ENCODE data around the gene PDCD4. TPM values are rescaled to one million over a fixed set of nuclear protein-coding genes. Genes with fewer than 3 reads are reported as not detected.

Gene PDCD4
- total and polyA plus RNA-seq, 2 of the 4 experiments (the other 2 are of a cell fraction): 10.9 to 49.7 TPM

GRCh38 chr10:110822035-110822711, 49.6 kb upstream of the PDCD4 start:
- Histone ChIP-seq H3K9ac (ENCODE audit: low read depth, low read length) (no peak overlapping the region), H3K79me1 (ENCODE audit: low read depth in 1 of 2, low read length in 2 of 2) (no peaks in the 10 kb centered on the region), H2AFZ (replicated peaks; ENCODE audit: low read length, poor library complexity) (no peak overlapping the region), H3K9me1 (ENCODE audit: insufficient read depth, low read length) (no peaks in the 10 kb centered on the region), H3K14ac (replicated peaks; ENCODE audit: low read depth, low read length) (no peak overlapping the region), H2AK9ac (replicated peaks; ENCODE audit: low read depth, low read length, poor library complexity) (no peak overlapping the region), H3K27me3 (ENCODE audit: control insufficient read depth, insufficient read depth, low read length) (peaks cover 9% of the 10 kb centered on the region), H2BK5ac (ENCODE audit: low read depth, low read length, poor library complexity, severe bottlenecking) (no peak overlapping the region), H3K56ac (ENCODE audit: extremely low read depth, insufficient read depth, low read length) (no peak overlapping the region), H4K91ac (ENCODE audit: insufficient read depth, low read depth, low read length) (no peak overlapping the region), H4K8ac (ENCODE audit: low read depth in 2 of 2, low read length in 2 of 2) (no peak overlapping the region), H3K4me2 (ENCODE audit: low read depth, low read length) (no peak overlapping the region), H3K27ac (ENCODE audit: insufficient read depth, low read length) (no peak overlapping the region), H2AK5ac (ENCODE audit: low read depth, low read length) (no peak overlapping the region), H2BK15ac (ENCODE audit: low read depth, low read length) (no peak overlapping the region), H3K9me3 (ENCODE audit: control insufficient read depth, insufficient read depth, low read length) (no peaks in the 10 kb centered on the region), H2BK120ac (ENCODE audit: low read depth, low read length) (no peak overlapping the region), H3K23ac (ENCODE audit: low read depth, low read length) (no peak overlapping the region), H3K4me3 (ENCODE audit: insufficient read depth, low read depth, low read length) (no peak overlapping the region), H2BK20ac (ENCODE audit: low read depth, low read length) (no peak overlapping the region), H3K4me1 (ENCODE audit: control insufficient read depth, insufficient read depth, low read length) (no peaks in the 10 kb centered on the region; the same call in 1 of the 2 replicates), H4K5ac (ENCODE audit: low read depth, low read length) (no peak overlapping the region), H4K20me1 (ENCODE audit: insufficient read depth, low read length) (no peaks in the 10 kb centered on the region), H3K36me3 (ENCODE audit: control insufficient read depth, insufficient read depth, low read length) (no peaks in the 10 kb centered on the region), H3K4ac (ENCODE audit: low read depth, low read length) (no peak overlapping the region), H3K18ac (ENCODE audit: low read depth, low read length) (no peak overlapping the region)
- no TSS peak for BruUV-seq (replicated peaks)
- ChIA-PET CTCF (no interaction called here), POLR2A (ENCODE audit: unreplicated experiment) (interaction anchor here (0.6 kb wide), 1 partner anchor 49 kb away, joined by 3 read pairs; no protein-coding TSS in a partner anchor)
- in situ Hi-C loops (cut with MboI; ENCODE audit: low sequenced_read_pairs): no loop called here
- WGBS, 2 experiments (ENCODE audit: extremely low coverage in 2 of 2, insufficient read length in 1 of 2): no CpG with 5 or more reads among the region's 4 CpGs
- TF ChIP-seq, protein P1, sequence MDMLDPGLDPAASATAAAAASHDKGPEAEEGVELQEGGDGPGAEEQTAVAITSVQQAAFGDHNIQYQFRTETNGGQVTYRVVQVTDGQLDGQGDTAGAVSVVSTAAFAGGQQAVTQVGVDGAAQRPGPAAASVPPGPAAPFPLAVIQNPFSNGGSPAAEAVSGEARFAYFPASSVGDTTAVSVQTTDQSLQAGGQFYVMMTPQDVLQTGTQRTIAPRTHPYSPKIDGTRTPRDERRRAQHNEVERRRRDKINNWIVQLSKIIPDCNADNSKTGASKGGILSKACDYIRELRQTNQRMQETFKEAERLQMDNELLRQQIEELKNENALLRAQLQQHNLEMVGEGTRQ (IDR thresholded peaks at IDR 0.05; ENCODE audit: low read depth, low read length): no peak
- intact Hi-C loops (cut with micrococcal nuclease): no loop called here
- ATAC-seq (ENCODE audit: low read depth): no peak
- dilution Hi-C loops (cut with HindIII; ENCODE audit: low sequenced_read_pairs, unreplicated experiment): no loop called here
- DNase-seq: no peak

Data from IMR-90 (cell line).